ENCODE results near the gene SHISAL2B. TPM values are rescaled to one million over a fixed set of nuclear protein-coding genes. Genes with fewer than 3 reads are reported as not detected.
"Not testable (repeated sequence)": the region's sequence is repeated elsewhere in the genome, so short reads cannot be mapped to it uniquely, and the experiment has no call there.

SHISAL2B gene
- not detected in 2 replicates for total RNA-seq (2012; rRNA removed)

DNA sequence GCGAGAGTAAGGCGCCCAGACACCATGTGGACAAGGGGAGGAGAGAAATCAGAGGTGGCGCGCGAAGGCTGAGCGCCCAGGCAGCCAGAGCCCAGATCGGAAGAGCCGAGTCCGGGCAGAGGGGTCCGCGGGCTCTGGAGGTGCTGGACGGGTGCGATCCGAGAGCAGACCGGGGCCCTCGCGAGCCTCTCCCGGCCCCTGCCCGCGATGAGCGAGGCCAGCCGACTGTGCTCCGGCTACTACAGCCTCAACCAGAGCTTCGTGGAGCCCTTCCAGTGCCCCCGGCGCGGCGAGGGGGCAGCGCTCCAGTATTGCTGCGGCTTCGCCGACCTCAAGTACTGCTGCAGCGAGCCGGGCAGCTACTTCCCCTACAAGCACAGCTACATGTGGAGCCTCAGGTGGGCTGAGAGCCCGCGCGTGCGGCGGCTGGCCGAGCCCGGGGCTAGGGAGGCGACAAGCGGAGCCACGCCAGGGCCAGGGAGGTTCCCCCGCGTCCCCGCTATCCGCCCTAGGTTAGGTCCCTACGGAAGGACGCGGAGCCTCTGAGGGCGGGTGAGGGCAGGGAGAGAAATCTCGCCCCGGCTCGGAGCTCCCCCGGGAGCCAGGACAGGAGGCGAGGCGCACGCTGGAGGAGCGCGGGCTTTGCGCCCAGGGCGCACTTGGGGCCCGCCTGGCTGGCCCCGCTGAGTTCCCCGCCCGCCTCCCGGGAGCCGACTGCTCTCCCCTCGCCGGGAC is at the start of gene SHISAL2B:
TSS of gene SHISAL2B (plus strand) at position 87 of the 735 bp plus-strand sequence. CDS start at position 208, 121 bp downstream.
- H3K4me3 ChIP-seq (ENCODE audit: low read length): peak within 1 kb of the TSS; percentile 58

DNA sequence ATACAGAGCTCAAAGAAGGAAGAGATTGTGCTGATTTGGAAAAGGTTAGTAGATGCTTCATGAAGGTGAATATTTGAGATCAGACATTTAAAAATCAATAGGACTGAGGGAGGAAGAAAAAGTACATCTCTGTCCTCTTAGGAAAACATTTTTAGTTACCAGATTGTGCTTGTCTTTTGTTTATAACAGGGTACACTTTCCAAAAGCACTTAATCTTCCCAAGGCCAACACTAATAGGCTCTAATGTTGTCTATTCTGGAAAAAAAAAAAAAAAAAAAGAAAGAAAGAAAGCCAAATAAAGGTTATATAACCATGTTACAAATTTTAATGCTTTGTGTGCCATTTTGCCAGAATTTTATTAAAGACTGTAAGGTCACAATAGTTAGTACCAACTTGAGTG is 45.5 kb upstream of the SHISAL2B start:
- Histone ChIP-seq H3K4me2 (ENCODE audit: low read length) (no peak overlapping the region), H3K36me3 (ENCODE audit: insufficient read depth, low read length) (no peaks in the 10 kb centered on the region), H3K4me1 (ENCODE audit: control insufficient read depth, insufficient read depth, low read length) (no peaks in the 10 kb centered on the region), H3K9me3 (replicated peaks; ENCODE audit: low read length) (no peaks in the 10 kb centered on the region), H3K27me3 (ENCODE audit: control insufficient read depth, insufficient read depth, low read length) (no peaks in the 10 kb centered on the region), H3K9ac (ENCODE audit: low read depth, low read length) (no peak overlapping the region), H3K4me3 (ENCODE audit: low read length) (no peak overlapping the region)

More for the DNA sequence above, at the start of gene SHISAL2B:
- H3K36me3 ChIP-seq (ENCODE audit: insufficient read depth, low read length): no peaks in the 10 kb centered on the region
- H3K9ac ChIP-seq (ENCODE audit: low read depth, low read length): no peak within 1 kb of the TSS
- peaks cover 9% of the 10 kb centered on the region for H3K4me1 ChIP-seq (ENCODE audit: control insufficient read depth, insufficient read depth, low read length)
- H3K9me3 ChIP-seq (replicated peaks; ENCODE audit: low read length): no peaks in the 10 kb centered on the region
- peak within 1 kb of the TSS; percentile 83 for H3K4me2 ChIP-seq (ENCODE audit: low read length)
- peaks cover 72% of the 10 kb centered on the region for H3K27me3 ChIP-seq (ENCODE audit: control insufficient read depth, insufficient read depth, low read length)

DNA sequence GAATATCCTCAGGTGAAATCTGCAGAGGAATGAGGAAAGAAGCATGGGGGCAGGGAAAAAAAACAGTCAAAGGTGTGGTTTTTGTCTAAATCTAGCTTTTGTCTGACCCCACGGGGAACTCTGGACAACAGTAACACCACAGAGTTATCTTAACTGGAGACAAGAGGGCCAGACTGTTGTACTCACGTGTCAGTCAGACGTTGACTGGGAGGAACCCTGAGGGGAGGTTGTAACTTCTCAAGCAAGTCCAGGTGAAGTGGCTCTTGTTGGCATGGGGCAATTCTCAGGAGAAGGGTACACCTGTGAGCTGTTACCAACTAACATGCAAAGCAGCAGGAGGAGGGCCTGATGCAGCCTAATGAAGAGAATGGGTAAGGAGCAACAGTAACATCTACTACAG is 44.1 kb upstream of the SHISAL2B start:
- H3K9me3 ChIP-seq (replicated peaks; ENCODE audit: low read length): no peaks in the 10 kb centered on the region
- no peak overlapping the region for H3K4me3 ChIP-seq (ENCODE audit: low read length)
- no peaks in the 10 kb centered on the region for H3K36me3 ChIP-seq (ENCODE audit: insufficient read depth, low read length)
- H3K4me2 ChIP-seq (ENCODE audit: low read length): no peak overlapping the region
- H3K27me3 ChIP-seq (ENCODE audit: control insufficient read depth, insufficient read depth, low read length): no peaks in the 10 kb centered on the region
- no peaks in the 10 kb centered on the region for H3K4me1 ChIP-seq (ENCODE audit: control insufficient read depth, insufficient read depth, low read length)
- H3K9ac ChIP-seq (ENCODE audit: low read depth, low read length): no peak overlapping the region

DNA sequence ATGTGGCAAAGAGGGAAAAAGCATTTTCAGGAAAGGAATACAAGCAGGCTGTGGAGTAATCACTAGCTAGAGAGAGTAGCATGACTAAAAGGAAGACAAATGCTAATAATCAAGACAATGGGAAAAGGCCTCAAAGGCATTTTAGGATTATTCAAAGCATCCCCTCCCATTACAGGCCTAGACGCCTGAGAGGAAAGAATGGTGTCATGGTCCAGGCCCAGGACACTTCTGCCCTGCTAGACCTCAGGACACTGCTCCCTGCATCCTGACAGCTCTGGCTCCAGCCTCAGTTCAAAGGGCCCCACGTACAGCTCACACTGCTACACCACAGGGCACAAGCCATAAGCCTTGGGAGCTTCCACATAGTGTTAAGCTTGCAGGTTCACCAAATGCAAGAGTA is 40.8 kb upstream of the SHISAL2B start:
- Histone ChIP-seq H3K27me3 (ENCODE audit: control insufficient read depth, insufficient read depth, low read length) (no peaks in the 10 kb centered on the region), H3K4me3 (ENCODE audit: low read length) (no peak overlapping the region), H3K36me3 (ENCODE audit: insufficient read depth, low read length) (no peaks in the 10 kb centered on the region), H3K4me2 (ENCODE audit: low read length) (no peak overlapping the region), H3K9ac (ENCODE audit: low read depth, low read length) (no peak overlapping the region), H3K4me1 (ENCODE audit: control insufficient read depth, insufficient read depth, low read length) (no peaks in the 10 kb centered on the region), H3K9me3 (replicated peaks; ENCODE audit: low read length) (no peaks in the 10 kb centered on the region)

DNA sequence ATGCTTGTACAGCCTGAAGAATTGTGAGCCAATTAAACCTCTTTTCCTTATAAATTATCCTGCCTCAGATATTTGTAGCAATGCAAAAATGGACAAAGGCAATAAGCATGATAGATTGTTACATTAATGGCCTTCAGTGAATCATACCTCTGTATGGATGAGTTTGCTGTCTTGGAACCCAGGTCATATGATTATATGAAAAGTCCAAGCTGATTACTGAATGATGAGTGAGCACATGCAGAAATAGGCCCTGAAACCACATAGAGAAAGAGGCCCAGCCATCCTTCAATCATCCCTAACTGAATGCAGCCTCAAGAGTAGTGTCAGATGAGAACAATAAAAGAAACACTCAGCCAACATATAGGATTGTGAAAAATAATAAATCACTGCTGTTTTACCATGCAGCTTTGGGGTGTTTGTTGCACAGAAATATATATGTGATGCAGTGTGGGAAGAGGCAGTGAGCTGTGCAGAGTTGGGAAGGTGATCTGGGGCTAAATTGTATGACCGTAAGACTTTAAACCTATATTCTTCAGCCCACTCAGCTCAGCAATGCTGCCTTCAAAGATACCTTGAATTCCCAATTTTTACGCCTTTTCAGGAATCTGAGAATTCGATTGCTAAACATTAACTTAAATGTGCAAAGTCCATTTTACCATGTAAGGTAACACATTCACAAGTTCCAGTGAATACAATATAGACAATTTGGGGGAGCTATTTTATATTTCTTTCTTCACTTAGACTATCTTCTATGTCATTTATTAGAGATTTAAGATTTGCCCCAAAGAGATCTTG is 36.3 kb upstream of the SHISAL2B start:
- no peaks in the 10 kb centered on the region for H3K27me3 ChIP-seq (ENCODE audit: control insufficient read depth, insufficient read depth, low read length)
- no peak overlapping the region for H3K9ac ChIP-seq (ENCODE audit: low read depth, low read length)
- no peaks in the 10 kb centered on the region for H3K36me3 ChIP-seq (ENCODE audit: insufficient read depth, low read length)
- no peaks in the 10 kb centered on the region for H3K4me1 ChIP-seq (ENCODE audit: control insufficient read depth, insufficient read depth, low read length)
- no peak overlapping the region for H3K4me3 ChIP-seq (ENCODE audit: low read length)
- H3K9me3 ChIP-seq (replicated peaks; ENCODE audit: low read length): no peaks in the 10 kb centered on the region
- H3K4me2 ChIP-seq (ENCODE audit: low read length): no peak overlapping the region

DNA sequence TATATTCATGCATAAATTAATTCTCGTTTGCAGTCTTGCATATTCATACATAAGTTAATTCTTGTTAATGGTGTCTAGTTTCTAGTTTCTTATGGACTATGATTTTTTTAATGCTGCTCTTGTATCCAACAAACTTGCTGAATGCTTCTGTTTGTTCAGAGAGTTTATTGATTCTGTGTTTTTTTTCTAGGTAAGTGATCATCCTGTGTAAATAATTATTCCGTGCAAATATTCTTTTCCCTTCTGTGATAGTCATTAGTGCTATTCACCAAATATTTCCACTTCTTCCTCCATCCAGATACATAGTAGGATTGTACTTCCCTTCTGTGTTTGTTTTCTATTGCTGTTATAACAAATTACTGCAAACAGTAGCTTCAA is 35.8 kb upstream of the SHISAL2B start:
- H3K9ac ChIP-seq (ENCODE audit: low read depth, low read length): no peak overlapping the region
- H3K27me3 ChIP-seq (ENCODE audit: control insufficient read depth, insufficient read depth, low read length): no peaks in the 10 kb centered on the region
- no peaks in the 10 kb centered on the region for H3K36me3 ChIP-seq (ENCODE audit: insufficient read depth, low read length)
- H3K9me3 ChIP-seq (replicated peaks; ENCODE audit: low read length): no peaks in the 10 kb centered on the region
- no peak overlapping the region for H3K4me3 ChIP-seq (ENCODE audit: low read length)
- no peaks in the 10 kb centered on the region for H3K4me1 ChIP-seq (ENCODE audit: control insufficient read depth, insufficient read depth, low read length)
- no peak overlapping the region for H3K4me2 ChIP-seq (ENCODE audit: low read length)

DNA sequence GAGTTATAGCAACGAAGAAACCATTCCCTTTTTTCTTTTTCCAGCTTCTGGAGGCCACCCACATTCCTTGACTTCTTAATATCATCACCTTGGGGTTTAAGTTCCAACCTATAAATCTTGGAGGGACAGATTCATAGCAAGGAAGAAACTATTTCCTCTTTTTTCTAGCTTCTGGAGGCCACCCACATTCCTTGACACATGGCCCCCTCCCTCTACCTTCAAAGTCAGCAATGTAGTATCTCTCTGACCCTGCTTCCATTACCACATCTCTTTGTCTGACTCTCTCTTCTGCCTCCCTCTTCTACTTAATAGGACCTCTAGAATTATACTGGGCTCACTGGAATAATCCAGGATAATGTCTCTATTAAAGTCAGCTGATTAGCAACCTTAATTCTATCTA is 34.7 kb upstream of the SHISAL2B start:
- Histone ChIP-seq H3K4me2 (ENCODE audit: low read length) (no peak overlapping the region), H3K4me1 (ENCODE audit: control insufficient read depth, insufficient read depth, low read length) (no peaks in the 10 kb centered on the region), H3K9ac (ENCODE audit: low read depth, low read length) (no peak overlapping the region), H3K9me3 (replicated peaks; ENCODE audit: low read length) (no peaks in the 10 kb centered on the region), H3K4me3 (ENCODE audit: low read length) (no peak overlapping the region), H3K36me3 (ENCODE audit: insufficient read depth, low read length) (no peaks in the 10 kb centered on the region), H3K27me3 (ENCODE audit: control insufficient read depth, insufficient read depth, low read length) (peaks cover under 1% of the 10 kb centered on the region)

DNA sequence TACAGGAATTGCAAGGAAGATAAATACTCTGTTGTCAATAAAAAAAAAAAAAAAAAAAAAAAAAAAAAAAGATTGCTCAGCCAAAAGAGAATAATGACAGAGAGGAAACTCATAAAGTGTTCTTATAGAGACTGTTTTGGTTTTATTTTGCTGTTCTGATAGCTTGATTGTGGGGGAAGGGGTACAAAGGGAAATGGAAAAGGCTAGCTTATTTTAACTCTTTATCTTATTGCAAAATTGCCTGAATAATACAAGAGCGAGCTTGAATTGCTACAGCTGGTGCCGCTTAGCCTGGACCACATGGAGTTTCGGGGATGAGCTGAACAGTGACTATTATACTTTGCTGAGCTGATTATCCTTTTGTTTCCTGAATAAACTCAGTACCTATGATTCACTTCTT is 31.0 kb upstream of the SHISAL2B start:
- H3K36me3 ChIP-seq (ENCODE audit: insufficient read depth, low read length): no peaks in the 10 kb centered on the region
- H3K4me1 ChIP-seq (ENCODE audit: control insufficient read depth, insufficient read depth, low read length): peaks cover 5% of the 10 kb centered on the region
- H3K4me3 ChIP-seq (ENCODE audit: low read length): no peak overlapping the region
- no peak overlapping the region for H3K4me2 ChIP-seq (ENCODE audit: low read length)
- no peaks in the 10 kb centered on the region for H3K9me3 ChIP-seq (replicated peaks; ENCODE audit: low read length)
- no peak overlapping the region for H3K9ac ChIP-seq (ENCODE audit: low read depth, low read length)
- H3K27me3 ChIP-seq (ENCODE audit: control insufficient read depth, insufficient read depth, low read length): peaks cover 18% of the 10 kb centered on the region

DNA sequence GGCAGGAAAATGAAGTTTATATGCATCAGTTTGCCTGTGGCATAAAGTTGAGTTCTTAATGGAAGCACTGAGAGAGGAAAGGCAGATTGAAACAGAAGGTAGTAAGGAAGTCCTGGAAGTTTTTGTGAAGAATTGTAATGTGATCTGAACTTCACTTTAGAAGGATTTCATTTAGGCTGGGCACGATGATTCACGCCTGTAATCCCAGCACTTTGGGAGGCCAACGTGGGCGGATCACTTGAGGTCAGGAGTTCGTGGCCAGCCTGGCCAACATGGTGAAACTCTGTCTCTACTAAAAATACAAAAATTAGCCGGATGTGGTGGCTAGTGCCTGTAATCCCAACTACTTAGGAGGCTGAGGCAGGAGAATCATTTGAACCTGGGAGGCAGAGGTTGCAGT is 27.1 kb upstream of the SHISAL2B start:
- not testable (repeated sequence) for H3K9ac ChIP-seq (ENCODE audit: low read depth, low read length); H3K36me3 ChIP-seq (ENCODE audit: insufficient read depth, low read length); H3K4me1 ChIP-seq (ENCODE audit: control insufficient read depth, insufficient read depth, low read length); H3K4me2 ChIP-seq (ENCODE audit: low read length); H3K4me3 ChIP-seq (ENCODE audit: low read length); H3K9me3 ChIP-seq (replicated peaks; ENCODE audit: low read length)
- H3K27me3 ChIP-seq (ENCODE audit: control insufficient read depth, insufficient read depth, low read length): peaks cover 18% of the 10 kb centered on the region

DNA sequence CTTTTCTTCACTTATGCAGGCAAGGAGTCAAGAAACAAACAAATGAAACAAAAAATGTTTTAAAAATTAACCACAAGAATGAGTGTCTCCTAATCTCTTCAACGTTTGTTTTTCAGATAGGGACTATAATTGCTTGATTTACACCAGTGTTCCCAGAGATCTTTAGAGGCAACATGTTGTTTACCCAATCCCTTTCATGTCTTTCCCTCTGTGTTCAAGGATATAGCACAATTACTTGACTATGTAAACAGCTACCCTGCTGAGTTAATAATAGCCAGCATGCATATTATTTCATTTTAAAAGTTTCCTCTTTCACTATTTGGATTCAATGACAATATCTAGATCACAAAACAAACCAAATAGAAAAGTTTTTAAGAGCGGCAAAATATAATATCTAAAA is 25.1 kb upstream of the SHISAL2B start:
- Histone ChIP-seq H3K27me3 (ENCODE audit: control insufficient read depth, insufficient read depth, low read length) (peaks cover 20% of the 10 kb centered on the region), H3K4me1 (ENCODE audit: control insufficient read depth, insufficient read depth, low read length) (peaks cover 5% of the 10 kb centered on the region), H3K9ac (ENCODE audit: low read depth, low read length) (no peak overlapping the region), H3K4me3 (ENCODE audit: low read length) (no peak overlapping the region), H3K9me3 (replicated peaks; ENCODE audit: low read length) (no peaks in the 10 kb centered on the region), H3K36me3 (ENCODE audit: insufficient read depth, low read length) (no peaks in the 10 kb centered on the region), H3K4me2 (ENCODE audit: low read length) (no peak overlapping the region)

DNA sequence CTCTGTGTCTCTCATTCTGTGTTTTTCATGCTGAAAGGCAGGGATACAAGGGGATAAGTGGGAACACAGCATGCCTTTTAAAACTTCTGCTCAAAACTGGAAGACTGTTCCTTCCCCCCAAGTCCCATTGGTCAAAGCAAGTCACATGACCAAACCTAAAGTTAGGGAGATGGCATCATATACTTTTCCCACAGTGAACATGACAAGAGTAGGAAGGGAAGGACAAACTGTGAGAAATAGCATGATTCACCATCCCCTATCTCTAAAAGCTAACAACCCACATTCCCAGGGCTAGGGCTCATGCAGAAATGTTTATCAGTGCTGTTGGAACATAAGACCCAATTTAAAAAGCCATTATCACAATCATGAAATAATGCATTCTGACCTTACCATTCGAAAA is 24.2 kb upstream of the SHISAL2B start:
- Histone ChIP-seq H3K9me3 (replicated peaks; ENCODE audit: low read length) (no peaks in the 10 kb centered on the region), H3K4me3 (ENCODE audit: low read length) (no peak overlapping the region), H3K27me3 (ENCODE audit: control insufficient read depth, insufficient read depth, low read length) (peaks cover 14% of the 10 kb centered on the region), H3K4me2 (ENCODE audit: low read length) (no peak overlapping the region), H3K4me1 (ENCODE audit: control insufficient read depth, insufficient read depth, low read length) (peaks cover 5% of the 10 kb centered on the region), H3K36me3 (ENCODE audit: insufficient read depth, low read length) (no peaks in the 10 kb centered on the region), H3K9ac (ENCODE audit: low read depth, low read length) (no peak overlapping the region)

DNA sequence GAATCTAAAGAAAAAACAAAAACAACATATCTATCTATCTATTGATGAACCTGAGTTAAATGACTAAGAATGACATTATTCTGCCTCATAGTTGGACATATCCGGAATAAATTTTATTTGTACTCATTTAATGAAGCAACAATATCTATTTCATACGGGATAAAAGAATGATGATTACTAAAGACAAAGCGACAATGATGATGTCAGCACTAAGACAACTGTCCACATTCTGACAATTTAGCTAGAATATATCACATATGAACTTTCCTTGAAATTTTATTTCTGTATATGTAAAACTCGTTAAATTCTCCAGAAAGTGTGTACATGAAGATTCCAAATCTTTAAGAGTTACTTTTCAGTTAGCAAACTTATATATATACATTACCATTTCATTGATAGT is 23.2 kb upstream of the SHISAL2B start:
- Histone ChIP-seq H3K4me3 (ENCODE audit: low read length) (no peak overlapping the region), H3K9ac (ENCODE audit: low read depth, low read length) (no peak overlapping the region), H3K27me3 (ENCODE audit: control insufficient read depth, insufficient read depth, low read length) (peaks cover 7% of the 10 kb centered on the region), H3K9me3 (replicated peaks; ENCODE audit: low read length) (no peaks in the 10 kb centered on the region), H3K36me3 (ENCODE audit: insufficient read depth, low read length) (no peaks in the 10 kb centered on the region), H3K4me1 (ENCODE audit: control insufficient read depth, insufficient read depth, low read length) (peaks cover 5% of the 10 kb centered on the region), H3K4me2 (ENCODE audit: low read length) (no peak overlapping the region)
